ENCODE results near the gene POLR2B. TPM values are rescaled to one million over a fixed set of nuclear protein-coding genes. Genes with fewer than 3 reads are reported as not detected.
"Not testable (repeated sequence)": the region's sequence is repeated elsewhere in the genome, so short reads cannot be mapped to it uniquely, and the experiment has no call there.

The POLR2B gene
- total RNA-seq, 1 donor from 2014 or later, result 118 TPM

GRCh38 chr4:57041020-57041419 is 62.3 kb downstream of the POLR2B start:
- no peak for DNase-seq
- Mint-ChIP-seq H3K36me3 (ENCODE audit: low read depth) (no peaks in the 10 kb centered on the region), H3K27ac (no peak overlapping the region), H3K4me3 (no peak overlapping the region), H3K9me3 (no peaks in the 10 kb centered on the region), H3K27me3 (peaks cover 6% of the 10 kb centered on the region), H3K4me1 (no peaks in the 10 kb centered on the region)
- POLR2A ChIA-PET, result no interaction called here
- CTCF ChIA-PET, result no interaction called here
- no peak for ATAC-seq (ENCODE audit: low read depth)
- intact Hi-C loops (cut with micrococcal nuclease), result no loop called here
- no peak for TF ChIP-seq CTCF (IDR thresholded peaks at IDR 0.05)

- DNase-seq, result no peak
- no peak overlapping the region for H3K27ac Mint-ChIP-seq
- H3K4me3 Mint-ChIP-seq, result no peak overlapping the region
- TF ChIP-seq CTCF (IDR thresholded peaks at IDR 0.05), result no peak
- H3K4me1 Mint-ChIP-seq, result no peaks in the 10 kb centered on the region
- H3K27me3 Mint-ChIP-seq, result peaks cover 6% of the 10 kb centered on the region
- ATAC-seq (ENCODE audit: low read depth), result no peak
- CTCF ChIA-PET, result no interaction called here
- H3K9me3 Mint-ChIP-seq, result peaks cover 3% of the 10 kb centered on the region
- intact Hi-C loops (cut with micrococcal nuclease), result no loop called here
- POLR2A ChIA-PET, result no interaction called here
- H3K36me3 Mint-ChIP-seq (ENCODE audit: low read depth), result no peaks in the 10 kb centered on the region
Observed at GRCh38 chr4:57042711-57043169, 64.0 kb downstream of the POLR2B start.

GRCh38 chr4:57043347-57044251 is 64.9 kb downstream of the POLR2B start:
- H3K9me3 Mint-ChIP-seq, result peaks cover 3% of the 10 kb centered on the region
- CTCF ChIA-PET, result no interaction called here
- no peaks in the 10 kb centered on the region for H3K36me3 Mint-ChIP-seq (ENCODE audit: low read depth)
- no peaks in the 10 kb centered on the region for H3K4me1 Mint-ChIP-seq
- TF ChIP-seq CTCF (IDR thresholded peaks at IDR 0.05), result no peak
- ATAC-seq (ENCODE audit: low read depth) (no peak), DNase-seq (no peak)
- intact Hi-C loops (cut with micrococcal nuclease), result no loop called here
- POLR2A ChIA-PET, result no interaction called here
- peaks cover 3% of the 10 kb centered on the region for H3K27me3 Mint-ChIP-seq
- no peak overlapping the region for H3K4me3 Mint-ChIP-seq
- no peak overlapping the region for H3K27ac Mint-ChIP-seq

- Mint-ChIP-seq H3K27ac (no peak overlapping the region), H3K4me3 (no peak overlapping the region), H3K4me1 (no peaks in the 10 kb centered on the region), H3K9me3 (peaks cover 3% of the 10 kb centered on the region), H3K36me3 (ENCODE audit: low read depth) (no peaks in the 10 kb centered on the region), H3K27me3 (peaks cover 3% of the 10 kb centered on the region)
- no peak for TF ChIP-seq CTCF (IDR thresholded peaks at IDR 0.05)
- ChIA-PET CTCF (no interaction called here), POLR2A (no interaction called here)
- DNase-seq (no peak), ATAC-seq (ENCODE audit: low read depth) (no peak)
- intact Hi-C loops (cut with micrococcal nuclease), result no loop called here
Observed at GRCh38 chr4:57044279-57044678, 65.6 kb downstream of the POLR2B start.

GRCh38 chr4:57044996-57045395 is 66.3 kb downstream of the POLR2B start:
- Mint-ChIP-seq H3K4me1 (no peaks in the 10 kb centered on the region), H3K9me3 (peaks cover 3% of the 10 kb centered on the region), H3K27me3 (peaks cover 3% of the 10 kb centered on the region), H3K36me3 (ENCODE audit: low read depth) (no peaks in the 10 kb centered on the region), H3K27ac (no peak overlapping the region), H3K4me3 (no peak overlapping the region)
- intact Hi-C loops (cut with micrococcal nuclease), result no loop called here
- ChIA-PET POLR2A (no interaction called here), CTCF (no interaction called here)
- no peak for ATAC-seq (ENCODE audit: low read depth)
- DNase-seq, result no peak
- no peak for TF ChIP-seq CTCF (IDR thresholded peaks at IDR 0.05)

GRCh38 chr4:57047046-57047445 is 68.3 kb downstream of the POLR2B start:
- intact Hi-C loops (cut with micrococcal nuclease); POLR2A ChIA-PET; CTCF ChIA-PET; H3K27me3 Mint-ChIP-seq; H3K27ac Mint-ChIP-seq; H3K4me3 Mint-ChIP-seq; H3K9me3 Mint-ChIP-seq; H3K36me3 Mint-ChIP-seq (ENCODE audit: low read depth); H3K4me1 Mint-ChIP-seq; ATAC-seq (ENCODE audit: low read depth); DNase-seq: not testable (repeated sequence)

Measured in activated B cell treated with CpG ODN at 0.5 μM for 24 hours (primary cell).